ENCODE results near the gene FHIT.

DNA sequence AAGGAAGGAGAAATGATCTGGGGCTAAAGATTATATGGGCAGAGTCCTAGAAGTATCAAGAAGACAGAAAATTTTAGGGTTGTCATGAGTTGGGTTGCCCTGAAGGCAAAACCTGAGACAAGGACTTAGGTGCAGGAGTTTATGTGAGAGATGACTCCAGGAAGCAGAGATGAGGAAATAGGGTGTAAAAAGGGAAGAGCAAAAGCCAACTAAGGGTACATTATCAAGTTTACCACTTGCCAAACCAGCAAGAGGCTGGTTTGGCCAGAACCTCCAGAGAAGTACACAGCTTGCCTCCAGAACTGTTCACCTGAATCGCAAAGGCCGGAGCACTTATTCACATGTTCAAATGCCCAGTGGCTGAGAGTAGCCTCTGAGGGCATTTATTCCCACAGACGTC lies 116.7 kb downstream of the FHIT start:
- no peak for TF ChIP-seq CTCF (IDR thresholded peaks at IDR 0.05; ENCODE audit: low read depth, low read length, missing input control)
- no peak for TF ChIP-seq RXRA (IDR thresholded peaks at IDR 0.05)
- no peak for TF ChIP-seq ATF3 (IDR thresholded peaks at IDR 0.05)
- TF ChIP-seq YY1 (IDR thresholded peaks at IDR 0.05), result no peak
- no peak for TF ChIP-seq TAF1 (conservative IDR thresholded peaks at IDR 0.05)
- TF ChIP-seq RAD21 (IDR thresholded peaks at IDR 0.05), result no peak
- TF ChIP-seq, protein P1, sequence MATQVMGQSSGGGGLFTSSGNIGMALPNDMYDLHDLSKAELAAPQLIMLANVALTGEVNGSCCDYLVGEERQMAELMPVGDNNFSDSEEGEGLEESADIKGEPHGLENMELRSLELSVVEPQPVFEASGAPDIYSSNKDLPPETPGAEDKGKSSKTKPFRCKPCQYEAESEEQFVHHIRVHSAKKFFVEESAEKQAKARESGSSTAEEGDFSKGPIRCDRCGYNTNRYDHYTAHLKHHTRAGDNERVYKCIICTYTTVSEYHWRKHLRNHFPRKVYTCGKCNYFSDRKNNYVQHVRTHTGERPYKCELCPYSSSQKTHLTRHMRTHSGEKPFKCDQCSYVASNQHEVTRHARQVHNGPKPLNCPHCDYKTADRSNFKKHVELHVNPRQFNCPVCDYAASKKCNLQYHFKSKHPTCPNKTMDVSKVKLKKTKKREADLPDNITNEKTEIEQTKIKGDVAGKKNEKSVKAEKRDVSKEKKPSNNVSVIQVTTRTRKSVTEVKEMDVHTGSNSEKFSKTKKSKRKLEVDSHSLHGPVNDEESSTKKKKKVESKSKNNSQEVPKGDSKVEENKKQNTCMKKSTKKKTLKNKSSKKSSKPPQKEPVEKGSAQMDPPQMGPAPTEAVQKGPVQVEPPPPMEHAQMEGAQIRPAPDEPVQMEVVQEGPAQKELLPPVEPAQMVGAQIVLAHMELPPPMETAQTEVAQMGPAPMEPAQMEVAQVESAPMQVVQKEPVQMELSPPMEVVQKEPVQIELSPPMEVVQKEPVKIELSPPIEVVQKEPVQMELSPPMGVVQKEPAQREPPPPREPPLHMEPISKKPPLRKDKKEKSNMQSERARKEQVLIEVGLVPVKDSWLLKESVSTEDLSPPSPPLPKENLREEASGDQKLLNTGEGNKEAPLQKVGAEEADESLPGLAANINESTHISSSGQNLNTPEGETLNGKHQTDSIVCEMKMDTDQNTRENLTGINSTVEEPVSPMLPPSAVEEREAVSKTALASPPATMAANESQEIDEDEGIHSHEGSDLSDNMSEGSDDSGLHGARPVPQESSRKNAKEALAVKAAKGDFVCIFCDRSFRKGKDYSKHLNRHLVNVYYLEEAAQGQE (IDR thresholded peaks at IDR 0.05), result no peak
- TF ChIP-seq ZBTB33 (IDR thresholded peaks at IDR 0.05), result no peak
- no peak for TF ChIP-seq JUND (IDR thresholded peaks at IDR 0.05)
- TF ChIP-seq, protein P2, sequence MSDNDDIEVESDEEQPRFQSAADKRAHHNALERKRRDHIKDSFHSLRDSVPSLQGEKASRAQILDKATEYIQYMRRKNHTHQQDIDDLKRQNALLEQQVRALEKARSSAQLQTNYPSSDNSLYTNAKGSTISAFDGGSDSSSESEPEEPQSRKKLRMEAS (IDR thresholded peaks at IDR 0.05), result no peak
- TF ChIP-seq GABPA (IDR thresholded peaks at IDR 0.05 in 1 of 2, conservative IDR thresholded peaks at IDR 0.05 in 1 of 2), result no peak
- TF ChIP-seq EGR1 (IDR thresholded peaks at IDR 0.05; ENCODE audit: low read depth in 2 of 2), result no peak

Data from liver (tissue), 3 donors.